IMR-90 (cell line): Measurements from ENCODE around the gene SENP6. TPM values are rescaled to one million over a fixed set of nuclear protein-coding genes. Genes with fewer than 3 reads are reported as not detected.
A peak's percentile ranks its signal among the peaks of the same experiment; 100 is the strongest.

Experiments
- ATAC-seq: fragments of 200-7000 bp; cut with Tn5 transposase; 2 replicates; pipeline ENCODE4 v1.9.1; 2020; ENCODE audit warnings: low read depth, mild to moderate bottlenecking, moderate library complexity
- BruUV-seq: library from RNA; stranded (reverse); fragments of 400-500 nt; replicated peaks from 2 replicates; lab custom pipeline; 2021; lab: Mats Ljungman, UMichigan
- CTCF ChIA-PET: fragments of 300-600 bp; formaldehyde crosslinking; extraction: SDS; loops from one replicate; lab custom pipeline; 2021; ENCODE audit warnings: antibody characterized with exemption; lab: Yijun Ruan, JAX
- POLR2A ChIA-PET: fragments of 300-600 bp; sonication (Branson Sonifier 250); formaldehyde crosslinking; loops from one replicate; lab custom pipeline; 2022; ENCODE audit warnings: antibody characterized with exemption; ENCODE audit not compliant: unreplicated experiment; lab: Charles Lee
- DNase-seq: peaks from one replicate; pipeline ENCODE4 v3.0.0; 2013
- H2AFZ ChIP-seq: replicated peaks from 2 replicates; pipeline ENCODE3; 2013; ENCODE audit warnings: low read length, mild to moderate bottlenecking; ENCODE audit not compliant: poor library complexity
- H2AK5ac ChIP-seq: 2 replicates; pipeline ENCODE4 v1.6.1; 2013; ENCODE audit warnings: low read depth, low read length, inconsistent platforms
- H2AK9ac ChIP-seq: replicated peaks from 2 replicates; pipeline ENCODE3; 2013; ENCODE audit warnings: mild to moderate bottlenecking, low read depth, low read length, moderate library complexity; ENCODE audit not compliant: poor library complexity
- H2BK120ac ChIP-seq: 2 replicates; pipeline ENCODE4 v1.6.1; 2013; ENCODE audit warnings: low read depth, low read length, inconsistent platforms
- H2BK15ac ChIP-seq: 3 replicates; pipeline ENCODE4 v1.6.1; 2013; ENCODE audit warnings: low read depth, low read length, inconsistent platforms
- H2BK20ac ChIP-seq: 2 replicates; pipeline ENCODE4 v1.6.1; 2013; ENCODE audit warnings: low read depth, mild to moderate bottlenecking, inconsistent platforms, low read length, moderate library complexity
- H2BK5ac ChIP-seq: 2 replicates; pipeline ENCODE4 v1.6.1; 2013; ENCODE audit warnings: mild to moderate bottlenecking, low read depth, low read length, inconsistent platforms; ENCODE audit not compliant: poor library complexity, severe bottlenecking
- H3K14ac ChIP-seq: replicated peaks from 2 replicates; pipeline ENCODE4 v1.6.1; 2013; ENCODE audit warnings: low read depth, low read length, inconsistent platforms
- H3K18ac ChIP-seq: 2 replicates; pipeline ENCODE4 v1.6.1; 2013; ENCODE audit warnings: low read depth, low read length, control low read depth
- H3K23ac ChIP-seq: 2 replicates; pipeline ENCODE4 v1.6.1; 2013; ENCODE audit warnings: low read depth, low read length, inconsistent platforms
- H3K27ac ChIP-seq: 2 replicates; pipeline ENCODE4 v1.5.1; 2013; ENCODE audit warnings: mild to moderate bottlenecking, control low read depth, low read length; ENCODE audit not compliant: insufficient read depth
- H3K27me3 ChIP-seq: 2 replicates; pipeline ENCODE4 v1.6.1; 2013; ENCODE audit warnings: low read length; ENCODE audit not compliant: control insufficient read depth, insufficient read depth
- H3K36me3 ChIP-seq: 2 replicates; pipeline ENCODE4 v1.6.1; 2013; ENCODE audit warnings: low read length, mixed read lengths; ENCODE audit not compliant: control insufficient read depth, insufficient read depth
- H3K4ac ChIP-seq: 2 replicates; pipeline ENCODE4 v1.6.1; 2013; ENCODE audit warnings: low read depth, low read length, inconsistent platforms
- H3K4me1 ChIP-seq: 2 replicates; pipeline ENCODE4 v1.6.1; 2013; ENCODE audit warnings: low read length, mixed read lengths; ENCODE audit not compliant: control insufficient read depth, insufficient read depth
- H3K4me2 ChIP-seq: 2 replicates; pipeline ENCODE4 v1.6.1; 2013; ENCODE audit warnings: low read depth, mild to moderate bottlenecking, control low read depth, low read length, moderate library complexity
- H3K4me3 ChIP-seq: 2 replicates; pipeline ENCODE4 v1.5.1; 2013; ENCODE audit warnings: low read depth, mild to moderate bottlenecking, control low read depth, low read length, moderate library complexity; ENCODE audit not compliant: insufficient read depth
- H3K56ac ChIP-seq: 2 replicates; pipeline ENCODE4 v1.6.1; 2013; ENCODE audit warnings: low read length, inconsistent platforms; ENCODE audit not compliant: insufficient read depth; ENCODE audit errors: extremely low read depth
- H3K79me1 ChIP-seq, 2 experiments: 2 replicates each; pipeline ENCODE4 v1.6.1; 2013; ENCODE audit warnings: low read length in 2 of 2, inconsistent platforms in 1 of 2, low read depth in 1 of 2
- H3K9ac ChIP-seq: 2 replicates; pipeline ENCODE4 v1.6.1; 2013; ENCODE audit warnings: low read depth, low read length, control low read depth
- H3K9me1 ChIP-seq: 2 replicates; pipeline ENCODE4 v1.6.1; 2013; ENCODE audit warnings: low read length, inconsistent platforms; ENCODE audit not compliant: insufficient read depth
- H3K9me3 ChIP-seq: 2 replicates; pipeline ENCODE4 v1.6.1; 2013; ENCODE audit warnings: low read length; ENCODE audit not compliant: control insufficient read depth, insufficient read depth
- H4K20me1 ChIP-seq: 2 replicates; pipeline ENCODE4 v1.6.1; 2013; ENCODE audit warnings: low read length, inconsistent platforms; ENCODE audit not compliant: insufficient read depth
- H4K5ac ChIP-seq: 2 replicates; pipeline ENCODE4 v1.6.1; 2013; ENCODE audit warnings: mild to moderate bottlenecking, low read depth, low read length, control low read depth
- H4K8ac ChIP-seq, 2 experiments: 2 replicates each; pipeline ENCODE4 v1.6.1; 2013; ENCODE audit warnings: low read depth in 2 of 2, low read length in 2 of 2, control low read depth in 1 of 2, inconsistent platforms in 1 of 2
- H4K91ac ChIP-seq: 2 replicates; pipeline ENCODE4 v1.6.1; 2013; ENCODE audit warnings: low read depth, low read length, inconsistent platforms; ENCODE audit not compliant: insufficient read depth
- BHLHE40 ChIP-seq: fragments of 150-350 bp; IDR thresholded peaks from 2 replicates; pipeline ENCODE4 v1.6.1; 2016; ENCODE audit warnings: mild to moderate bottlenecking, low read depth, low read length
- CEBPB ChIP-seq: IDR thresholded peaks from 2 replicates; pipeline ENCODE4 v1.6.1; 2012; ENCODE audit warnings: low read depth, low read length, improper control_type of control experiment
- CHD1 ChIP-seq: IDR thresholded peaks from 2 replicates; pipeline ENCODE4 v1.6.1; 2012; ENCODE audit warnings: low read depth, low read length, improper control_type of control experiment
- CTCF ChIP-seq: conservative IDR thresholded peaks from 2 replicates; pipeline ENCODE4 v1.5.1; 2012; ENCODE audit warnings: mild to moderate bottlenecking, low read depth, low read length, improper control_type of control experiment
- FOS ChIP-seq: fragments of 150-350 bp; IDR thresholded peaks from 2 replicates; pipeline ENCODE4 v1.6.1; 2016; ENCODE audit warnings: low read depth, low read length
- MAFK ChIP-seq: IDR thresholded peaks from 2 replicates; pipeline ENCODE4 v1.6.1; 2012; ENCODE audit warnings: low read depth, low read length, improper control_type of control experiment
- MAZ ChIP-seq: IDR thresholded peaks from 2 replicates; pipeline ENCODE4 v1.6.1; 2012; ENCODE audit warnings: low read depth, mild to moderate bottlenecking, low read length, improper control_type of control experiment, moderate library complexity, borderline replicate concordance
- MXI1 ChIP-seq: IDR thresholded peaks from 2 replicates; pipeline ENCODE4 v1.6.1; 2012; ENCODE audit warnings: low read depth, mild to moderate bottlenecking, low read length, moderate library complexity, borderline replicate concordance
- NFE2L2 ChIP-seq: fragments of 150-350 bp; IDR thresholded peaks from 2 replicates; pipeline ENCODE4 v1.6.1; 2016; ENCODE audit warnings: low read depth, mild to moderate bottlenecking, low read length
- POLR2A ChIP-seq: IDR thresholded peaks from 2 replicates; pipeline ENCODE4 v1.6.1; 2012; ENCODE audit warnings: mild to moderate bottlenecking, low read depth, low read length
- RAD21 ChIP-seq: IDR thresholded peaks from 2 replicates; pipeline ENCODE4 v1.6.1; 2012; ENCODE audit warnings: low read length, improper control_type of control experiment
- RCOR1 ChIP-seq: IDR thresholded peaks from 2 replicates; pipeline ENCODE4 v1.6.1; 2012; ENCODE audit warnings: mild to moderate bottlenecking, low read length, improper control_type of control experiment; ENCODE audit not compliant: insufficient replicate concordance
- RFX5 ChIP-seq: IDR thresholded peaks from 2 replicates; pipeline ENCODE4 v1.8.0; 2012; ENCODE audit warnings: low read depth, mild to moderate bottlenecking, low read length, moderate library complexity
- SMC3 ChIP-seq: fragments of 150-350 bp; IDR thresholded peaks from 2 replicates; pipeline ENCODE4 v1.6.1; 2016; ENCODE audit warnings: low read depth, mild to moderate bottlenecking, antibody characterized with exemption, low read length, moderate library complexity
- WGBS, 2 experiments: methylation state at CpG; one replicate each; pipeline versions ENCODE4 v1.1.5 to v1.1.7; 2013; ENCODE audit warnings: missing lambda C conversion rate in 2 of 2; ENCODE audit not compliant: insufficient read length in 1 of 2; ENCODE audit errors: extremely low coverage in 2 of 2; 5-methylcytosine and 5-hydroxymethylcytosine counted together
- dilution Hi-C: fragments of 300-500 bp; cut with HindIII; formaldehyde crosslinking; loops from one replicate; pipeline ENCODE4 v1.14.3; 2018; ENCODE audit warnings: low sequenced_read_pairs; ENCODE audit not compliant: unreplicated experiment
- in situ Hi-C: fragments of 300-500 bp; cut with MboI; formaldehyde crosslinking; loops from 3 replicates; pipeline ENCODE4 v1.14.3; 2019; ENCODE audit warnings: low sequenced_read_pairs, inconsistent platforms, mixed read lengths
- intact Hi-C: fragments of 100-400 bp; cut with micrococcal nuclease; formaldehyde crosslinking; loops from 2 replicates; pipeline ENCODE4 v1.10.0; 2022
- polyA plus RNA-seq, 3 experiments: library from polyadenylated mRNA; depleted of rRNA; stranded (reverse); fragments of >200 nt; gene quantifications; 2 replicates each; pipeline ENCODE4 v1.2.3, GENCODE V29; 2012; ENCODE audit warnings: low replicate concordance in 1 of 3
- total RNA-seq: library from RNA; depleted of rRNA; stranded (reverse); fragments of >200 nt; gene quantifications from 2 replicates; pipeline ENCODE4 v1.2.3, GENCODE V29; 2012
- TF ChIP-seq, protein P1 (sequence below): fragments of 150-350 bp; IDR thresholded peaks from 2 replicates; pipeline ENCODE4 v1.6.1; 2016; ENCODE audit warnings: low read depth, mild to moderate bottlenecking, low read length, moderate library complexity, borderline replicate concordance
- TF ChIP-seq, protein P2 (sequence below): fragments of 150-350 bp; IDR thresholded peaks from 2 replicates; pipeline ENCODE4 v1.6.1; 2017; ENCODE audit warnings: mild to moderate bottlenecking, antibody characterized with exemption, low read length, low read depth

The SENP6 gene
- total and polyA plus RNA-seq, 2 of the 4 experiments (the other 2 are of a cell fraction) = 23.1 to 25.8 TPM

DNA sequence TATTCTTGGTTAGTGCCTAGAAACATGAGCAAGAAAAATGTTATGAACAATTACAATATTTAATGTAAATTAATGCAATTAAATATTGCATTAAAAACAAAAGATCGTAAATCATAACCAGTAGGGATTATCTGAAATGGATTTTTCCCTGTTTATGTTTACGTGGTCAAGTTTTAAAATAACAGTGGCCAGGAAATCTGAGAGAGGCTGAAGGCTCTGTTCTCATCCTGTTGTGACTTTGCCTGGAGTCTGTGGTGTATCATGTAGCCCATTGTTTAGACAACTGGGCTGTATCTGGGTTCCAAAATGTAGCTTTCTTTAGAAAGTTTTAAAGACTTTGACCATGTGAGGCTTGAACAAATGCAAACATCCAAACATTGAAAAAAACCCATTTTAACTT lies 149.8 kb downstream of the SENP6 start:
- no peaks in the 10 kb centered on the region for H3K27me3 ChIP-seq
- CTCF ChIA-PET = interaction anchor here (1.3 kb wide), 1 partner anchor 142 kb away, joined by 4 read pairs; no protein-coding TSS in a partner anchor
- POLR2A ChIA-PET = interaction anchor here (0.6 to 0.7 kb wide), 2 partner anchors 9 to 59 kb away, joined by 3 read pairs; no protein-coding TSS in a partner anchor
- H3K14ac ChIP-seq = no peak overlapping the region
- no peak overlapping the region for H3K4ac ChIP-seq
- WGBS, 2 experiments = no CpG with 5 or more reads among the region's 2 CpGs
- no peak overlapping the region for H3K9ac ChIP-seq
- H4K20me1 ChIP-seq = no peaks in the 10 kb centered on the region
- no peak overlapping the region for H2AFZ ChIP-seq
- dilution Hi-C loops = no loop called here
- no peak overlapping the region for H3K23ac ChIP-seq
- ATAC-seq (peak; percentile 22), DNase-seq (peak; percentile 74)
- H2BK5ac ChIP-seq = no peak overlapping the region
- peaks cover 5% of the 10 kb centered on the region for H3K4me1 ChIP-seq
- H4K8ac ChIP-seq = no peak overlapping the region
- BruUV-seq = no TSS peak
- peak overlapping the region; percentile 9; the same call in 1 of the 2 replicates for H3K4me2 ChIP-seq
- H2BK120ac ChIP-seq = no peak overlapping the region
- no peak overlapping the region for H2BK20ac ChIP-seq
- H4K5ac ChIP-seq = no peak overlapping the region
- H2AK9ac ChIP-seq = no peak overlapping the region
- TF ChIP-seq CHD1 (no peak), BHLHE40 (no peak), RFX5 (no peak), MAFK (no peak), MAZ (no peak), MXI1 (no peak), POLR2A (no peak), RAD21 (no peak), CTCF (no peak), NFE2L2 (no peak), SMC3 (no peak), CEBPB (no peak), RCOR1 (no peak), FOS (no peak)
- TF ChIP-seq, protein P1, sequence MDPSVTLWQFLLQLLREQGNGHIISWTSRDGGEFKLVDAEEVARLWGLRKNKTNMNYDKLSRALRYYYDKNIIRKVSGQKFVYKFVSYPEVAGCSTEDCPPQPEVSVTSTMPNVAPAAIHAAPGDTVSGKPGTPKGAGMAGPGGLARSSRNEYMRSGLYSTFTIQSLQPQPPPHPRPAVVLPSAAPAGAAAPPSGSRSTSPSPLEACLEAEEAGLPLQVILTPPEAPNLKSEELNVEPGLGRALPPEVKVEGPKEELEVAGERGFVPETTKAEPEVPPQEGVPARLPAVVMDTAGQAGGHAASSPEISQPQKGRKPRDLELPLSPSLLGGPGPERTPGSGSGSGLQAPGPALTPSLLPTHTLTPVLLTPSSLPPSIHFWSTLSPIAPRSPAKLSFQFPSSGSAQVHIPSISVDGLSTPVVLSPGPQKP = no peak
- TF ChIP-seq, protein P2, sequence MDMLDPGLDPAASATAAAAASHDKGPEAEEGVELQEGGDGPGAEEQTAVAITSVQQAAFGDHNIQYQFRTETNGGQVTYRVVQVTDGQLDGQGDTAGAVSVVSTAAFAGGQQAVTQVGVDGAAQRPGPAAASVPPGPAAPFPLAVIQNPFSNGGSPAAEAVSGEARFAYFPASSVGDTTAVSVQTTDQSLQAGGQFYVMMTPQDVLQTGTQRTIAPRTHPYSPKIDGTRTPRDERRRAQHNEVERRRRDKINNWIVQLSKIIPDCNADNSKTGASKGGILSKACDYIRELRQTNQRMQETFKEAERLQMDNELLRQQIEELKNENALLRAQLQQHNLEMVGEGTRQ = no peak
- in situ Hi-C loops = no loop called here
- H3K9me1 ChIP-seq = peaks cover 3% of the 10 kb centered on the region; the same call in 1 of the 2 replicates
- no peak overlapping the region for H2AK5ac ChIP-seq
- no peaks in the 10 kb centered on the region for H3K9me3 ChIP-seq
- intact Hi-C loops = loop anchor here (10.0 kb wide), 1 partner anchor 467 kb away; the partner anchor contains the start of gene TMEM30A
- H2BK15ac ChIP-seq = no peak overlapping the region
- H3K56ac ChIP-seq = no peak overlapping the region
- H3K4me3 ChIP-seq = no peak overlapping the region
- no peak overlapping the region for H3K18ac ChIP-seq
- no peak overlapping the region for H3K27ac ChIP-seq
- no peaks in the 10 kb centered on the region for H3K36me3 ChIP-seq
- H4K91ac ChIP-seq = no peak overlapping the region
- peaks cover 16 to 44% of the 10 kb centered on the region in 2 experiments for H3K79me1 ChIP-seq
